Measurements from ENCODE around the gene VPS29.

GRCh38 chr12:110530511-110530910 lies 28.6 kb upstream of the VPS29 start:
- TF ChIP-seq EZH2 (IDR thresholded peaks at IDR 0.05; ENCODE audit: low read length, unreplicated experiment) (no peak), CTCF (conservative IDR thresholded peaks at IDR 0.05; ENCODE audit: low read depth, low read length) (no peak)

All from PC-3 (cell line).